HG03469 (cell line): ENCODE results near the gene LGALS4.
"Not testable (repeated sequence)": the region's sequence is repeated elsewhere in the genome, so short reads cannot be mapped to it uniquely, and the experiment has no call there.

Experiments
- ATAC-seq: cut with Tn5 transposase; IDR thresholded peaks from one replicate; pipeline ENCODE4 v1.9.1; 2021; ENCODE audit warnings: mild to moderate bottlenecking, moderate library complexity, moderate number of reproducible peaks; ENCODE audit not compliant: unreplicated experiment

The LGALS4 gene

DNA sequence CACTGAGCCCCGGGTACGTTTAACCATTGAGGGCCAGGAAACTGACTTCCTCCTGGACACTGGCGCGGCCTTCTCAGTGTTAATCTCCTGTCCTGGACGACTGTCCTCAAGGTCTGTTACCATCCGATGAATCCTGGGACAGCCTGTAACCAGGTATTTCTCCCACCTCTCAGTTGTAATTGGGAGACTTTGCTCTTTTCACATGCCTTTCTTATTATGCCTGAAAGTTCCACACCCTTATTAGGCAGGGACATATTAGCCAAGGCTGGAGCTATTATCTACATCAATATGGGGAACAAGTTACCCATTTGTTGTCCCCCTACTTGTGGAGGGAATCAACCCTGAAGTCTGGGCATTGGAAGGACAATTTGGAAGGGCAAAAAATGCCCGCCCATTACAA is 13.2 kb upstream of the LGALS4 start:
- ATAC-seq = not testable (repeated sequence)

DNA sequence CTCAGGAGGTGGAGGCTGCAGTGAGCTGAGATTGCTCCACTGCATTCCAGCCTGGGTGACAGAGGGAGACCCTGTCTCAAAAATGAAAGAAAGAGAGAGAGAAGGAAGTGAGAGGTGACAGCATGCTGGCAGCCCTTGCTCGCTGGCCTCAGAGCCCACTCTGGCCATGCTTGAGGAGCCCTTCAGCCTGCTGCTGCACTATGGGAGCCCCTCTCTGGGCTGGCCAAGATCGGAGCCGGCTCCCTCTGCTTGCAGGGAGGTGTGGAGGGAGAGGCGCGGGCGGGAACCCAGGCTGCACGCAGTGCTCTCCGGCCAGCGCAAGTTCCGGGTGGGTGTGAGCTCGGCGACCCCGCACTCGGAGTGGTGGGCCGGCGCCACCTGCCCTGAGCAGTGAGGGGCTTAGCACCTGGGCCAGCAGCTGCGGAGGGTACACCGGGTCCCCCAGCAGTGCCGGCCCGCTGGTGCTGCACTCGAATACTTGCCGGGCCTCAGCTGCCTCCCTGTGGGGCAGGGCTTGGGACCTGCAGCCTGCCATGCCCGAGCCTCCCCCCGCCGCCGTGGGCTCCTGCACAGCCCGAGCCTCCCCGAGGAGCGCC is 8.6 kb upstream of the LGALS4 start:
- not testable (repeated sequence) for ATAC-seq

DNA sequence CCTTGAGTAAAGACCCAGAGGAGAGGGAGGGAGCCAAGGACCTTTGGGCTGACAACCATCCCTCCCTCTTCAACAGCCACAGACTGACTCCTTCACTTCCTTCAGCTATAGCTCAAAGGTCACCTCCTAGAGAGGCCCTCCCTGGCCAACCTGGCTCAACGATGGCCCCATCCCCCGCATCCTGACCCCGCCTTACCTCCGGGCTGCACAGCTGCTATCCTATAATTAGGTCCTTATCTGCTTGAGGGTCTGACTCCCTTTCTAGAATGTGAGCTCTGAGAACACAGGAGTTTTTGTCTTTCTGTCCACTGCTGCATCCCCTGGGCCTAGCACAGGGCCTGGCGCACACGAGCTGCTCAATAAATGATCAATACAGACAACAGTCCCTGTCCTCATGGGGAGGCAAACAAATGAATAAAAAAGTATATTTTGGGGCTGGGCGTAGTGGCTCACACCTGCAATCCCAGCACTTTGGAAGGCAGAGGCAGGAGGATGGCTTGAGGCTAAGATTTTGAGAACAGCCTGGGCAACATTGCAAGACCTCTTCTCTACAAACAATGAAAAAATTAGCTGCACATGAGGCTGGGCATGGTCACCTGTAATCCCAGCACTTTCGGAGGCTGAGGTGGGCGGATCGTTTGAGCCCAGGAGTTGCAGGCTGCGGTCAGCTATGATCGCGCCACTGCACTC is 6.6 kb upstream of the LGALS4 start:
- no peak for ATAC-seq

DNA sequence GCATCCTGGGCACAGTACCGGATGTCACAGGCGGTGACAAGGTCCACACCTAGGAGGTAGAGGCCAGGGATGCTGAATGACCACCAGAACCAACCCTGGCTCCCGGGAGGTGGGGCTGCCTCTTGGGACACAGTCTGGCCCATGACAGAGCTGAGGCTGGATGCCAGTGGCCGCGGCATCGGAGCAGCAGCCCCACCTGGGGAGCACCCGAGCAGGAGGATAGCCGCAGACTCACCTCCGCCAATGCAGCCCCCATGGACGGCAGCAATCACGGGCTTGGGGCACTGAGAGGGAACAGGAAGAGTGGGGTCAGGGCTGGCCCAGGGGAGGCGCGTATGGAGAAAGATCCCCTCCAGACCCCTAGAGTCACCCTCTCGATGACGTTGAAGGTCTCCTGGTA is 4.3 kb upstream of the LGALS4 start:
- ATAC-seq = no peak

DNA sequence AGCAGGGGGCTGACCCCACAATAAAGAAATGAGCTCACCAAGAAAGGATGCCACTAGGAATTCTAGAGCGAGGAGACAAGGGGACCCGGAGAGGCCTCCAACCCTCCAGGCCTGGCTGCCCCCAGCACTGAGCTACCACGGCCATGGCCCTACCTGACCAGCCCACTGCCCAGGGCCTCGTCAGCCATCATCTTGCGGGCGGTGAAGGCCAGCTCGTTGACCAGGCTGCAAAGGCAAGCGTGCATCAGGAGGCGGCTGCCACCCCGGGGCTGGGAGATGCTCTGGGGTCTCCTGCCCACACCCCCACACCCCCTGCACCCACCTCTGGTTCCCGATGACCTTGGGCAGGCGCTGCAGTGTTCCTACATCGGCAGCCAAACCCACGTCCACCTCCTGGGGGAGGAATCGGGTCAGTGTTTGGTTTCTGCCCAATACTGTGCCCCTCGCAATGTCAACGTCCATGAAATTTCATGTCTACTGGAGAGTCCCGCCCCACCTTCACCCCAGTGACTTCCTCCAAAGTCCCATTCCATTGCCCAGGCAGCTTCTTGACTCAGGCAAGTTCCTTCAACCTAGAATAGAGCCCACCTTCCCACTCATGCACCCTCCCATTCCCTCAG is 3.5 kb upstream of the LGALS4 start:
- ATAC-seq = no peak

DNA sequence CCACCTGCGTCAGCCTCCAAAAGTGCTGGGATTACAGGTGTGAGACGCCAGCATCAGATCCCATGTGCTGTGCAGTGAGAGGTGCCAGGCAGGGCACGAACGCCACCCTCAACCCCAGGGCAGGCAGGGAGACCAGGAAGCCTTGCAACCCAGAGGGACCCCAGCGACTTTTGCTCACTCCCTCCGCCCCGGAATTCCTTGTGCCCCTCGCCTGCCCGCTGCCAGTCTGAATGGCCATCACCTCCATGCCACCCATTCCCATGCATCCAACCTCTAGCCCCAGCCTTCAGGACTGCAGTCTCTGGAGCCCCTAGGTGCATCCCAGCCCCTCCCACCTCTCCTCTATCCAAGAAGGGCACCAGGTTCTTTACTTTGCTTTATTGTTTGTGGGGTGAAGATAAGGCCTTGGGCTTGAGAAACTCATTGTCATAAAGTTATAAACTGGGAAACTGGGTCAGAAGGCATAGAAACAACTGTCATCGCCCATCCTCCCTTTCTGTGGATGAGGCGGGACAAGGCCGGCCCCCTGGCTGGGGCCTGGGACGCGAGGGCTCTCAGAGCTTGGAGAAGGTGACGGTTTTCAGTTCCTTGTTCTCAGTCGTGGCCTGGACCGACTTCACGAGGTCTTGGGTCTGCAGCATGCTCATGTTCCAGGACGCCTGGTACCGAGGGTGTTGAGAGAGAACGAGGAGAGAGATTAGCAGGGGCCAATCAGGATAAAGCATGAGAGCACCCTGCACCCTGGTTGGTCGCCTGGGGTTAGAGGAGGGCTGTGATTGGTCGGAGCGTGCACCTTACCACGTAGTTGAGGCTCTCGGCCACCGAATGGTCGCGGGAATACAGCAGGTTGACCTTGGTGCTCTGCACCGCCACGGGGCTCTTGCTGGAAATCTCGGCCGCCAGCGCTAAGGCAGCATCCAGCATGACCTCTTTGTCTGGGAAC is 2.6 kb upstream of the LGALS4 start:
- ATAC-seq = no peak

DNA sequence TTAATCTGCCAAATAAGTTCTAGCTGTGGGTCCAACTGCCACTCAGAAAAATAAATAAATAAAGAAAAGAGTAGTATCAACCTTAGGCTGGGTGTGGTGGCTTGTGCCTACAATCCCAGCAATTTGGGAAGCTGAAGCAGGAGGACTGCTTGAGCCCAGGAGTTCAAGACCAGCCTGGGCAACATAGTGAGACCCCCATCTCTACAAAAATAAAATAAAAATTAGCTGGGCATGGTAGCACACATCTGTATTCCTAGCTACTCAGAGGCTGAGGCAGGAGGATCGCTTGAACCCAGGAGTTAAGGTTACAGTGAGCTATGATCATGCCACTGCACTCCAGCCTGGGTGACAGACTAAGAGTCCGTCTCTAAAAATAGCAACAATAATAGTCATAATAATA is 1.2 kb upstream of the LGALS4 start:
- ATAC-seq = not testable (repeated sequence)

DNA sequence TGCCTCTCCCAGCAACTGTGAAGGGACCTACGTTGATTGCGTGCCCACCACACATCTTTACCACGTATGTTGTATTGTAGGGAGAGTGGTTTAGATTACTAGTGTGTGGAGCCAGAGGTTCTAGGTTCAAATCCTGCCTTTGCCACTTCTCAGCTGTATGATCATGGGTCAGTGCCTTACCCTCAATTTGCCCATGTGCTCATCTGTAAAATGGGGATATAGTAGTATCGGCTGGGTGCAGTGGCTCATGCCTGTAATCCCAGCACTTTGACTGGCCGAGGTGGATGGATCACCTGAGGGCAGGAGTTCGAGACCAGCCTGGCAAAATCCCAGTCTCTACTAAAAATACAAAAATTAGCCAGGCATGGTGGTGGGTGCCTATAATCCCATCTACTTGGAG is 578 bp upstream of the LGALS4 start:
- ATAC-seq = no peak

DNA sequence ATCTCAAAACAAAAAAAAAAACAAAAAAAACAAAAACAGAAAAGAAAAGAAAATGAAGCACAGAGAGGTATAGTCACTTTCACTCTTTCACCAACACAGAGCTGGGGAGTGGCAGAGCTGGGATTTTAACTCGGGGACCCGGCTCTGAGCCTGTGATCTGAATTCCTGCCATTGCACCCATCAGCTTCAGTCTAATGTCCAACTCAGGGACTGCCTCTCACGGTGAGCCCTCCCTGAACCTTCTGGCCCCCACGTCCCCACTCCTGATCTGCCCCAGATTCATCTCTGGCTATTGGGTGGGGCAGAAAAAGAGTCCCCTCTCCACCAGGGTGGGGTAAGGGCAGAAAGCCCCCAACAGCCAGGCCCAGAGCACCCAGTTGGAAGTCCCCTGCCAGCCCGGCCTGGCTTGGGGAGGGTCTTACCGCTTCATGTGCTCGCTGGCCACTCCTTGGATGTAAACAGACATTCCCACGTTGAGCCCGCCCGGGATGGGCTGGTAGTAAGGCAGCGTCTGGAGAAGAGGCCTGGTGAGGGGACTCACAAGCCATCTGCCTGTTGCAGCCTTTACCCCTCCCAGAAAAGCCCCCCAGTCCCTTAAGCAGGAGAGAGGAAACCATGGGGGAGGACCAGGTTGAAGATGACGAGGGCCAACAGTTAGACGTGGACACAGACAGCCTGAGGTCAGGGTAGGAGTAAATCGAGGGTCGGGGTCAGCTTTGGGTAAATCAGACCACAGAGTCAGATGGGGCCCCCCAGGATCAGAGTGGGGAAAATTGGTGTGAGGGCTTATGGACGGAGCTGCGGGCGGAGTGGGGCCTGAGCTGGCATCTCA is 520 bp downstream of the LGALS4 start:
- ATAC-seq = no peak

DNA sequence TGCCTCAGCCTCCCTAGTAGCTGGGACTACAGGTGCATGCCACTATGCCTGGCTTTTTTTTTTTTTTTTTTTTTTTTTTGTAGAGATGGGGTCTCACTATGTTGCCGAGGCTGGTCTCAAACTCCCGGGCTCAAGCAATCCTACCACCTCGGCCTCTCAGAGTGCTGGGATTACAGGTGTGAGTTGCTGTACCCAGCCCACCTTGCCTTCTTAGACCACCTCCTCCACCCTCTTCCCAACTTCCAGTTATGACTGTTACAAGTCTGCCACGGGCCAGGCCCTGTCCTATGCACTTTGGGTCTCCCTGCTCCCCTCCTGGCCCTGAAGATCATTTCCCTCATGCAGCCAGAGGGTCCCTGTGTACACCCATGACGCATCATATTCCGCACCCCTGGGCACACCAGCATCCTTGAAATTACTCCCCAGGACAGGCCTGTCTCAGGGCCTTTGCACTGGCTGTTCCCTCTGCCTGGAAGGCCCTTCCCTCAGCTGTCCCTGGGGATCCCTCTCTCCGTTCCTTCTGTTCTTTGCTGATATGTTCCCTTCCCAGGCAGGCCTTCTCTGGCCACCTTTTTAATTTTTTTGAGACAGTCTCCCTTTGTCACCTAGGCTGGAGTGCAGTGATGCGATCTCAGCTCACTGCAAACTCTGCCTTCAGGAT is 3.0 kb downstream of the LGALS4 start:
- no peak for ATAC-seq

DNA sequence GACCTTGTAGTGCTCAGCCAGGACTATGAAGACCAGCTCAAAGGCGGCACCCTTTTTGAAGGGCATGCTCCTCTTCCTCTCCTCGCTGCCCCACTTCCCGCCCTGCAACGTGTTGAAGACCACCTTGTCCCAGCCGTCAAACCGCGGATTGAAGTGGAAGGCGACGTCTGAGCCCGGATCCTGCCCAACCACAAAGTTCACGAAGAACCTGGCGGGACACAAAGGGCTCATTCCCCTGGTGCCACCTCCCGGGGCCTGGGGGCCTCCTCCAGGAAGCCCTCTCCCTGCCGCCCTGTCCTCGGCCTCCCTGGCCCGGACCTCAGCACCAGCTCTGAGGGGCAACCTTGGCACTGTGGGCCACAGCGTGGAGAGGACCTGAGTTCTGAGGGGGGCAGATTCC is 4.0 kb downstream of the LGALS4 start:
- no peak for ATAC-seq

DNA sequence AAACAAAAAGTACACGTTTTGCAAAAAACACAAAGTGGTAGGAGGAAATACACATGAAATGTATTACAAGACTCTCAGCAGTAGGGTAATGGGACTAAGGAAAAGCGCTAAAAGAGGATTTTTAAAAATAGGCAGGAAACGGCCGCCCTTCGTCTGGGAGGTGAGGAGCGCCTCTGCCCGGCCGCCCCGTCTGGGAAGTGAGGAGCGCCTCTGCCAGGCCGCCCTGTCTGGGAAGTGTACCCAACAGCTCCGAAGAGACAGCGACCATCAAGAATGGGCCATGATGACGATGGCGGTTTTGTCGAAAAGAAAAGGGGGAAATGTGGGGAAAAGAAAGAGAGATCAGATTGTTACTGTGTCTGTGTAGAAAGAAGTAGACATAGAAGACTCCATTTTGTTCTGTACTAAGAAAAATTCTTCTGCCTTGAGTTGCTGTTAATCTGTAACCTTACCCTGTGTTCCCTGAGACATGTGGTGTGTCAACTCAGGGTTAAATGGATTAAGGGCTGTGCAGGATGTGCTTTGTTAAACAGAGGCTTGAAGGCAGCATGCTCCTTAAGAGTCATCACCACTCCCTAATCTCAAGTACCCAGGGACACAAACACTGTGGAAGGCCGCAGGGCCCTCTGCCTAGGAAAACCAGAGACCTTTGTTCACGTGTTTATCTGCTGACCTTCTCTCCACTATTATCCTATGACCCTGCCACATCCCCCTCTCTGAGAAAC is 5.2 kb downstream of the LGALS4 start:
- not testable (repeated sequence) for ATAC-seq

DNA sequence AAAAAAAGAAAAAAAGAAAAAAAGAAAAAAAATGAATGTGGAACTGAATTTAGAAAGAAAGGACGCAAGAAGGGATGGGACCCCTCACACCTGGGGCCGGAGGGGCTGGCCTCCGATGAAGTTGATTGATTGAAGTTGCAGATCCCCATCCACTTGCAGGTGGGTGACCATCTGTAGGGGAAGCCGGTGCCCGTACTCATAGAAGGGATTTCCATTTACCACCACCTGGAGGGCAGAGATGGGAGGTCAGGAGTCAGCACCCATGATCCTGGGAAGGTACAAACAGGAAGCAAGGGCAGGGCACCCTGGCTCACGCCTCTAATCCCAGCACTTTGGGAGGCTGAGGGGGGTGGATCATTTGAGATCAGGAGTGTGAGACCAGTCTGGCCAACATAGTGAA is 6.4 kb downstream of the LGALS4 start:
- no peak for ATAC-seq

DNA sequence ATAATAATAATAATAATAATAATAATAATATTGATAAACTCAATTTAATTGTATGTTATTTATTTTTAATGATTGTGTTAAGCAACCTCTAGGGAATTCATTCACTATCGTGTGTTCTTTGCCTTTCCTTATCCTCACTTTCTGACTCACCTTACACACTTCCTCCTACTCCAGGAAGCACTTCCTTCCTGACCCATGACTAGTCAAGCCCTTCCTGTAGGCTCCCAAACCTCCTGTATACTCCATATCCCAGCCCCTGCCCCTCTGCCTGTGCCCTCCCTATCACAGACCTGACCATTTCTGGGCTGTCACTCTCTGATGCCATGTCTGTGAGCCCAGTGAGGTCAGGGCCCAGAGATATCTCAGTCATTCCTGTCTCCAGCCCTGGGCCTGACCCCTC is 7.6 kb downstream of the LGALS4 start:
- no peak for ATAC-seq

DNA sequence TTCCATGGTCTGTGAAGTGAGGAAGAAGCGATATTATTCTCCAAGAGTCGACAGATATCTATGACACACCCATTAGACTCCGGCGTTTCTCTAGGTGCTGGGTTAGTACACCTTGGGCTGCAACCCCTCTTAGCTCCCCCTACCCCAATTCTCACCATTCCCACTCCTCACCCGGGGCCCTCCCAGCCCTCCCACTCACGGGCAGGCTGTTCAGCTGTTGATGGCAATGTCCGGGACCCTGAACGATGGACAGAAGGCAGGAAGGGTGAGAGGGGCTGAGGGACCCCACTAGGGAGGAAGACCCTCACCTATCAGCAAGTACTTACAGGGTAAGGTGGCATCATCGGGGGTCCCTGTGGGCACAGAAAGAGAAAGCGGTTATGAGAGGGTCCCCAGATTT is 9.2 kb downstream of the LGALS4 start:
- ATAC-seq = no peak

DNA sequence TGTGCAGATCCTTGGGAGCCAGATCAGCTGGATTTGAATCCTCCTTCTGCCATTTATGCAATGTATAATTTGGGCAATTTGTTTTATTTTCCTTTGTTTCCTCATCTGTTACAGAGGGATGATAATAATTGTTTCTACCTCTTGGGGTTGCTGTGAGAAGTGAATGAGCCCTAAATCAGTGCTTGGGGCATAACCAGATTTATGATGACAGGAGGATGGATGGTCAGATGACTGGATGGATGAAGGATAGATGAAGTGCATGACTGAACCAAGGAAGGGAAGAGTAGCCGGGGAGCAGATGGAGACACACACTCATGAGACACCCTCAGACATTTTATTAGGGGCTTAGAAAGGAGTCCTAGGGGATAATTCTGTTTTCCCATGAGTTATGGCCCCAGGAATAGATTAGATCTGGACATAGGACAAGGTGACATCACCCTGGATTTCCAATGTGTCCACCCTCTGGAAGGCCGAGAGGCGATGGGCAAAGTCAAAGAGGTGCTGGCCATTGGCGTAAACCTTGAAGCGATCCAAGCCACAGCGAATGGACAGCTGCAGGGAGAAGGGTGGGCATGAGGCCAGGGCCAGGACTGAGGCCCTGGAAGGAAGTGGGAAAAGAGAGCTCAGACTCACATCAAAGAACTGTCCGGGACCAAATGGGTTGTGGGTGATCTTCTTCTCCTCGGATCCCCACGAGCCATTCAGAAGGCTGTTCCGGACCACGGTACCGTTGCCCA is 11.2 kb downstream of the LGALS4 start:
- ATAC-seq = no peak

DNA sequence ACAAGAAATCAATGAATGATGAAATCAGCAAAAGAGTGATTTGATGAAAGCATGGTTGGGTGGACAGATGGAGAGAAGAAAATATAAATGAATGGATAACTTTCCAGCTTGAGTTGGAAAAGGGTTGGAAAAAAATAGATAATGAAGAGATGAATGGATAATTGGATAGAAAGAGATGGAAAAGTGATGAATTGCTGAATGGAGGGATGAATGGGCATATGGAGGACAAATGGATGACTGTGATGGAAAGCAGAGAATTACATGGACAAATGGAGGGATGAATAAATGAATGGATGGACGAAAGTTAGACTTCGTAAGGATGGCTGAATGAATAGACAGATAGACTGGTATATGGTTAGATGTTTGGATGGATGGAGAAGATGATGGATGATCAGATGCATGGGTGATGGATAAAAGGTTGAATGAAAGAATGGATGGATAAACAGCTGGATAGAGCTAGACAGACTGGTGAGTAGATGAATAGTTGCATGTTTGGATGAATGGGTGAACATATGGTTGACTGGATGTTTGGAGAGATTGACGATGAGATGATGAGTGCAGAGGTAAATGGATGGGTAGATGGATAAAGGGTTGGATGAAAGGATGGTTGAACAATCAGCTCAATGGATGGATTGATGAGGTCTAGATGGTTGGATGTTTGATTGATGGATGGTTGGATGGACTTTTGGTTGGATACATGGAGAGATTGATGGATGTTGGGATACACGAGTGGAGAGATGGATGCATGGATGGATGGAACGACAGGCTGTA is 12.0 kb downstream of the LGALS4 start:
- ATAC-seq = no peak

DNA sequence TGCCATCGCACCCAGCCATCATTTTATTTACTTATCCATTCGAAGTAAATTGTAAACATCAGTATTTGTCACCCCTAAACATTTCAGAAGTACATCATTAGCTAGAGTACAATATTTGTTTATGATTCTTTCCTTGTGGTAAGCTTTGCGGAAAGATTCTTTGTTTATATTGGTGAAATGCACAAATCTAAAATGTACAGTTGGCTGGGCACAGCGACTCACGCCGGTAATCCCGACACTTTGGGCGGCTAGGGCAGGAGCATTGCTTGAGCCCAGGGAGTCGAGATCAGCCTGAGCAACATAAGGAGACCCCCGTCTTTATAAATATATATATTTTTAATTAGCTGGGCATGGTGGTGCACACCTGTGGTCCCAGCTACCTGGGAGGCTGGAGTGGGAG is 13.6 kb downstream of the LGALS4 start:
- ATAC-seq = no peak
